ENCODE measurements around the gene ERBB2. TPM values are rescaled to one million over a fixed set of nuclear protein-coding genes. Genes with fewer than 3 reads are reported as not detected.
A peak's percentile ranks its signal among the peaks of the same experiment; 100 is the strongest.

The ERBB2 gene
- total and polyA plus RNA-seq, 2 of the 13 experiments (the other 11 are each of a cell fraction or from before 2014, with no cell fraction given): 57.7 to 64.1 TPM

- TF ChIP-seq MNT (IDR thresholded peaks at IDR 0.05): 0 out of 2 replicates have a peak, but pooled peaks have one; percentile 38
- no peak for TF ChIP-seq ZFP36L1 (CRISPR knock-in tag; IDR thresholded peaks at IDR 0.05)
- TF ChIP-seq ZNF232 (CRISPR knock-in tag; IDR thresholded peaks at IDR 0.05; ENCODE audit: borderline replicate concordance): 0 out of 2 replicates have a peak, but pooled peaks have one; percentile 20
- TF ChIP-seq ZBTB2 (CRISPR knock-in tag; IDR thresholded peaks at IDR 0.05; ENCODE audit: low read depth): peak; percentile 67
- TF ChIP-seq NR2F1 (CRISPR knock-in tag; IDR thresholded peaks at IDR 0.05): peak; percentile 68 to 93; a peak in 3 of 4 replicates
- peak; percentile 68; the same call in 1 of the 2 replicates for TF ChIP-seq ZNF691 (CRISPR knock-in tag; IDR thresholded peaks at IDR 0.05; ENCODE audit: borderline replicate concordance, low read depth)
- TF ChIP-seq NFAT5 (CRISPR knock-in tag; IDR thresholded peaks at IDR 0.05): no peak; the same call in 1 of the 2 replicates
- TF ChIP-seq ZBTB8A (CRISPR knock-in tag; IDR thresholded peaks at IDR 0.05; ENCODE audit: borderline replicate concordance, low read depth): no peak
- TF ChIP-seq HIC2 (CRISPR knock-in tag; IDR thresholded peaks at IDR 0.05; ENCODE audit: low read depth): 0 out of 2 replicates have a peak, but pooled peaks have one; percentile 43
- peak; percentile 92; the same call in 1 of the 2 replicates for TF ChIP-seq KDM5B (CRISPR knock-in tag; IDR thresholded peaks at IDR 0.05; ENCODE audit: borderline replicate concordance)
- no peak for TF ChIP-seq ZNF253 (CRISPR knock-in tag; IDR thresholded peaks at IDR 0.05; ENCODE audit: borderline replicate concordance)
- peak; percentile 50; the same call in 1 of the 2 replicates for TF ChIP-seq GTF2F1 (IDR thresholded peaks at IDR 0.05; ENCODE audit: low read length)
- TF ChIP-seq ZNF580 (CRISPR knock-in tag; IDR thresholded peaks at IDR 0.05; ENCODE audit: borderline replicate concordance, low read depth): peak; percentile 96
- peak; percentile 86; the same call in 1 of the 2 replicates for TF ChIP-seq TOPORS (CRISPR knock-in tag; IDR thresholded peaks at IDR 0.05)
- TF ChIP-seq ZNF383 (CRISPR knock-in tag; IDR thresholded peaks at IDR 0.05; ENCODE audit: borderline replicate concordance): no peak
Measured at GRCh38 chr17:39730095-39730921, 30.4 kb downstream of the ERBB2 start, which contains the start of gene MIEN1 (continued).
